ENCODE data around the gene GPC6.

GPC6 gene

DNA sequence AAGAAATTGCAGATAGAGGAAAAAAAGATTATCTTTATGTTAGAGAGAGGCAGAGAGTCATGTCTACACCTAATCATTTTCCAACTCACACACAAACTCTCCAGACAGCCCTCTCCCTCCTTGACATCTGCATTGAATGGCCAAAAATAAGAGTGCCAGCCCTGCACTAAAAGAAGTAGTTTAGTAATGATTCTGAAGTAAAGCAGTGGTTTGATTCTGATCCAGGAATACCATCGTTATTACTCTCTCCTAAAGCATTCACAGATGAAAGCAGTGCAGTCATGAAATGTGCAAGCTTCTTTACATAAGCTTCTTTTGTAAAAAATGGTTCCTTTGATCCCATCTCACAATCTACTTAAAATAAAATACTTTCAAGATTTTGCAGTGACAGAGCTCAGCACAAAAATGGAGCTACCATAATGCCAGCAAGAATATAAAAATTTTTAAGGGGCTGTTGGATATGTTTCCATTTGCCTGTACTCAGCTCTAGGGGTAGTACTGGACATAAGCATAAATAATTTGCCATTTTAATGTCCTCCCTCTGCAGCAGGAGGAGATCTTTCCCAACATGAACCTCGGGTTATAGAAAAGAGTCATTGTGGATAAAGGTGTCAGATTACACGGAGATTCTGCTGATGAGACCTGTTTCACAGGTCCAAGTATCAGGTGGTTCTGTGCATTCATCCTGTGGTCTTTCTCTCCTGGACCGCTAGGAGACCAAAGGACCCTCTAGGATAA lies 846.6 kb downstream of the GPC6 start:
- in situ Hi-C loops (cut with MboI; ENCODE audit: low sequenced_read_pairs): no loop called here

DNA sequence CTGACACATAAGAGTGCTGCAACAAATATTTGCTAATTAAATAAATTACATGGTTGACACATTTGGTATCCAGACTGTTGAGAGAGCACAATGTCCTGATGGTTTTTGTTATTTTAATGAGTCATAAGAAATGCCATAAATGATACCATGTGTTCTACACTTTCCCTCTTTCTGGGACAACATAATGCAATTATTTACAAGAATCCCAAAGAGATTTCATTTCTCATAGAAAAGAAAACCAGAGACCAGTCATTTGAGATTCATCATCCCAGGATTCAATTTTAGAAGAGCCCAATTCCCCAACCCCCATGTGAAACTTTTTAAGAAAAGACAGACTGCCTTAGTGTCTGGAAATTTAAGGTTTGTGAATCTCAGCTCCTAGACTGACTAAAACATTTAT lies 853.3 kb downstream of the GPC6 start:
- in situ Hi-C loops (cut with MboI; ENCODE audit: low sequenced_read_pairs): no loop called here

DNA sequence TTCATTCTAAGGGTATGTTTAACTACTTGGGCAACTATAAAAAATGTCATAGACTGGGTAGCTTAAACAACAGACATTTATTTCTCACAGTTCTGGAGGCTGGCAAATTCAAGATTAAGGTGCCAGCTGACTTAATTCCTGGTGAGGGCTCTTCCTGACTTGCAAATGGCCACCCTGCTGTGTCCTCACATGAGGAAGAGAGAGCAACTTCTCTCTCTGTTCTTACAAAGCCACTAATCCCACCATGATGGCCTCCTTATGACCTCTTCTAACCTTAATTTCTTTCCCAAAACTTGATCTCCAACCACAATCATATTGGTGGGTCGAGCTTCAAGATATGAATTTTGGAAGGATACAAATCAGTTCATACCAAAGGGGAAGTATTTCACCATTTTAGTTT lies 853.9 kb downstream of the GPC6 start:
- in situ Hi-C loops (cut with MboI; ENCODE audit: low sequenced_read_pairs): no loop called here

DNA sequence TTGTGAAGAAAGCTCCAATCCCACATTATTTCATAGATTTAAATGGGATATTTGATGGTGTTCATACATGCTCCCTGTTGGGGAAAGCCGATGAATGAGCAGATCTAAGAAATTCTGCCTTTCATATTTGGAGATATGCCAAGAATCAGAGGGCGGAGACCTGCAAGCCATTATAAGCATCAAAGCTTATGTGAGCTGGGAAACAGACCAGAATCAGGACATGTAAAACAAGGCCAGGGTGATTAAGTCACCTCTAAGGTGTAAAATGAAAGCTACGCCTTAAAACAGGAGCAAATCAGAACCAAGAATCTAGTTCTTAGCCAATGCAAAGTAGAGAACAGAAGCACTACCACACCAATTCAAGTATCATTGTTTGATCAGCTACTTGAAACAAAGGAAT lies 860.5 kb downstream of the GPC6 start:
- in situ Hi-C loops (cut with MboI; ENCODE audit: low sequenced_read_pairs): no loop called here

DNA sequence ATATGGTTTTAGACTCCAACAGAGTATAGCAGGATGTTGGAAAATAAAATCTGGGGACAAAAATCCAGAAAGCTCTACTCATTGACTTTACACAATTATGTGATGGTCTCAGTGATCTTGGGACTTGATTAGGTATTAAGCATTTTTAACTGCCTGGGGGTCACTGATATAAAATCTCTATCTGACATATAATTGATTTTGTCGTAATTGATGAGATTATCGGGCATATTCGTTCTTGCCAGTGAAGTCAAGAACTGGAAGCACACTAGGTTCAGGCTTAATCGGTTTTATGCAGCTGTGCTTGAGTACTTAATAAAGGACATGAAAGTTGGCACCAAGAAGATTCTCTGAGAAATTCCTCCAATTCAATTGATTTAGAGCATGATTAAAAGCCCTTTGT lies 862.1 kb downstream of the GPC6 start:
- in situ Hi-C loops (cut with MboI; ENCODE audit: low sequenced_read_pairs): no loop called here

DNA sequence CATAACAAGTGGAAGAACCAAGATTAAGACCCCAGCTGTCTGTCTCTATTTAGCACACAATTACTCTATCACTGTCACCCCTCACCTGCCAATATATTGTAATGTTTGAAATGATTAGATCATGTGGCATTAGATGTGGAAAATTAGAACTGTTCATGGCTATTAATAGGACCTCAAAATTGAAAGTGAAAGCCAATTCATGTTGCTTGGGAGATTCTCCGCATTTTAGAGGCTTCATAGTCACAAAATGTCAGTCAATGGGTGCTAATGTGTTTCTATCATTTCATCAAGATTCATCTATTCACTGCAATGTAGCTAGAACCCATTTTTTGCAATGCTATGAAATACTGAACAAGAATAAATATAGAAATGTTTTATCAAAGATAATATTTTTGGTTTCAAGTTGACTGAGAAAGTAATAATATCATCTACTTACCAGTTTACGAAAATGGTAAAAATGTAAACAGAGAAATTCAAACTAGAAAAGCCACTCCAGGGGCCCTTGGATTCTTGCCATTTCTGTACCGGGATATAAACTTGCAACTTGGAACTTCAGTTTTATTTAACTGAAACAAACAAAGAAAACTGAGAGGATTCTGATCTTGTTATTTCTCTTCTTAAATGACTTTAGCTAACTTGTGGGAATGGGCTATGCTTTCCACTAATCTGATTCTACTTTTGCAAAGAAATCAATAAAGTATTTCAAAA lies 864.3 kb downstream of the GPC6 start:
- in situ Hi-C loops (cut with MboI; ENCODE audit: low sequenced_read_pairs): no loop called here

DNA sequence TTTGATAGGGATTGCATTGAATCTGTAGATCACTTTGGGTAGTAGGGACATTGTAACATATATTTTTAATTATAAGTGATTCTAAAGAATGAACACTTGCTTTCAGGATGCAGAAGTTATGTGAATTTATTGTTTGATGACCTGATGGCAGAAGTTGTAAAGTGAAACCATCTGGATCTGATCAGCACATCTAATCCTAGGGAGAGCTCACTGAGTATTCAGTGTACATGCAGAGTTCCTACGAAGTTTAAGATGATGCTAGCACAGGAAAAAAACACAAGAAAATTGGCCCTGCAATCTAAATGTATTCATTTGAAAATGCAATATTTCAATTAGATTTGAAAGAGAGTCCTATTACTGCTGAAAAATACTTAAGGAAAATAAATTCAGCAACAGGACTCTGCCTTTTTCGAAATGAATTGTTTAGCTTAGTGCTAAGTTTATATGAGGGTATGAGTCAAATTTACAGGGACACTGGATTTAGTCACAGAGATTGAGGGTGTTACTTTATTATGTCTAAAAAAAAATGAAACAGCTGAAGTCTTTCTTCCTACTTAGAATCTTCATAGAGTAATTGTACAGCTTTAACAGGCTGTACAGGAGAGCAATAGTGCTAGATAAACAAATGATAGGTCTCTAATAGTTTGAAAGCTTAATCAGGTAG lies 867.2 kb downstream of the GPC6 start:
- in situ Hi-C loops (cut with MboI; ENCODE audit: low sequenced_read_pairs): no loop called here

DNA sequence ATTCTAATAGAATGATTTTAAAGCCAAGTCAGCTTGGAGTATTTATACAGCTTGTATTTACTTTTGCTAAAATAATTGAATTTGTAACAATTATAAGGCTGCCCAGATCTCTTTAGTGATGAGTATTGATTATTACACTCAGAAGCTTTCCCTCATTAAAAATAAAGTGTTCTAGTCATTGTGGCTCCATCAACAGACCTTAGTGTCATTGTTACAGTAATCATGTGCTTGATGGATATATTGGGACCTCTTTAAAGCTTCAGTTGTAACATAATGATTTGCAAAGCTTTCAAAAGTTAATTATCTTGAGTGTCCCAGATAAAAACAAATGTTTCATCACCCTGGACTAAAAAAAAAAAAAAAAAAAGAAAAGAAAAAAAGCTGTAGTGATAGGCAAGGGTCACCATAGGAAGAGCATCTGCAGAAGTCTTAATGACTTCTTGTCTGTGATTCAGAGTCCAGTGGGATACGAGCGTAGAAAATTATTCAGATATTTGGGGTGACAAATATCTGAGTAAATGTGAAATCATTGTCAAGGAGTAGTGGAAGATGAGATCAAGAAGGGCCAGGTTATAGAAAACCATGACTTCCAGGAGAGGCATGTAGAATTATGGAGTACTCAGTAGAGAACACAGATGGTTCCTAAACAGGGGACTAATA lies 883.2 kb downstream of the GPC6 start:
- in situ Hi-C loops (cut with MboI; ENCODE audit: low sequenced_read_pairs): no loop called here

DNA sequence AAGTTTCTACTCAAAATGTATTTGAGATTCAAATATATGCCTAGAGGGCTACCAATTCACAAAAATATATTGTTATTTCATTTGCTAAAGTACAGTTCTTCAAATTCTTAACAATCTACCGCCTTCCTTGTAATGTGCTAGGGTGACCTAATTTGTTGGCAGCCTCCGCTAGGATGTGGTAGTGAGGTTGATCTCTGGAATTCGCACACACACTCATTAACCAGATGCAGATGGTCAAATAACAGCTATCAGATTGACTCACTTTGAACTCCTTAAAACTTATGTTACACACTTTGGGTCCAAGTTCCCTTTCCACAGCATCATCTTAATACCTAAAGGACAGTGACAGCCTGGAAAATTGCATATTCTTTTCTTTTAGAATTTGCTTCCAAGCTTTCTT lies 885.6 kb downstream of the GPC6 start:
- in situ Hi-C loops (cut with MboI; ENCODE audit: low sequenced_read_pairs): no loop called here

DNA sequence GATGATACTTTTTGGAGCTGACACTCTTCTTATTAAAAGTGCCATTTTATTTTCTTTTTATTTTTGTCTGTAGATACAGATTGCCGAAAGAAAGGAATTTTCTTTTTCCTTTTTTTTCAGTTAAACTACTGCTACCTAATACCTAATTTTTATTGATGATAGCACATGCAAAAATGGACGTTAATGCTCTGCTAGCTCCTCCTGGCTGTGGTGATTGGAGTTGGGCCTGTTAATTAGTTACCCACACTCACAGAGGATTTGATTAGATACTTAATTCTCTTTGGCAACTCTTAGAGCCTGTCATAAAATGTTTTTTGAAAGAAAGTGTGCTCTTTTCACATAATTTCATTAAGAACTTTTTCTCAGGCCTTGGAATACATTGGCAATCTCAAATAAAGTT lies 886.1 kb downstream of the GPC6 start:
- in situ Hi-C loops (cut with MboI; ENCODE audit: low sequenced_read_pairs): no loop called here

DNA sequence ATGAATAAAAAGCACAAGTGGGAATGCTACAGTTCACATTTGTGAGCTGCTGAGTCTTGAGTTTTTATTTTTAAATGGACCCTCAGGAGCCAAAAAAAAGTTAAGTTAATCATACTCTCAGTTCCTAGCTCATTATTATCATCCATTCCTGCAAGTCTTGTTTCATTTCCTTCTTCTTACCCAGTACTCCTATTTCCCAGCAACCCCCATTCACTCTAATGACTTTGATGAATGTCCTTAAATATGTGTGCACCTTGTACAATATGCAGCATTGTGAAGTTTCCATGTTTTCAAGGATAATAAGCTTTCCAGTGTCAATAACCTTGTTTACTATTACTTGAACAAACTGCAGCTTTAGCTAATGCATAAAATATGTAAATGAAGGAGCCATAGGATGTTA lies 886.6 kb downstream of the GPC6 start:
- in situ Hi-C loops (cut with MboI; ENCODE audit: low sequenced_read_pairs): no loop called here

DNA sequence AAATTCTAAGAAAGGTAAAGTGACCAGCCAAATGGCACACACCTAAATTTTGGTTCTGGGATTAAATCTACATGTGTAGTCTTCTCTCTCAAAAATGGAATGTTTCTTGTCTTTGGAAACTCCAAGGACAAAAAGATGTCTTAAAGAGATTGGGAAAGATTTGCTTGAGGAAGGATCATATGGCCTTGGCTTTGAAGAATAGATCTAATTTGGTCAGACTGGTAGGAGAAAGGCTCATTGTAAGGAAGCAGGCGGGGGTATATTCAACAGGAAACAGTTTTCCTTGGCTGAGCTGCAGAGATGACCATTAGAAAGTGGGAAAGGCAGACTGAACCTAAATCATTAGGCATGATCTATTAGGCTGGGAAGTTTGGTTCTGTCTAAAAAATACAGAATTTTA lies 887.6 kb downstream of the GPC6 start:
- in situ Hi-C loops (cut with MboI; ENCODE audit: low sequenced_read_pairs): no loop called here

DNA sequence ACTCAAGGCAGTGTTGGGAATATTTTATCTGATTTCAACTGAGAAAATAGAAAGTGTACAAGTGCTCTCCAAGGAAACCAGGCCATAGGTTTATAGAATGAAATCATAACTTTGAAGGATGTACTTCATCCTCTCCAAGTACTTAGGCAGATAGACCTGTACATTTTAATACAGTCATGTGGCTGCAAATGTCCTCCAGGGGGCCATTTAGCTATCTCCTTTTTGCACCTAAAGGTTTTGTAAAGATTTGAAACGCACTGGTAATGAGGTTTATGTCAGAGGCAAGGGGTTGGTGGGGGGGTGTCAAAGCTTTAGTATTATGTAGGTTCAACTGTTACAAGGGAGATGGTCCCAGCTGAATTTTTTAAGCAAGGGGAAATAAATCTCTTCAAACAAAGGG lies 888.4 kb downstream of the GPC6 start:
- in situ Hi-C loops (cut with MboI; ENCODE audit: low sequenced_read_pairs): no loop called here

DNA sequence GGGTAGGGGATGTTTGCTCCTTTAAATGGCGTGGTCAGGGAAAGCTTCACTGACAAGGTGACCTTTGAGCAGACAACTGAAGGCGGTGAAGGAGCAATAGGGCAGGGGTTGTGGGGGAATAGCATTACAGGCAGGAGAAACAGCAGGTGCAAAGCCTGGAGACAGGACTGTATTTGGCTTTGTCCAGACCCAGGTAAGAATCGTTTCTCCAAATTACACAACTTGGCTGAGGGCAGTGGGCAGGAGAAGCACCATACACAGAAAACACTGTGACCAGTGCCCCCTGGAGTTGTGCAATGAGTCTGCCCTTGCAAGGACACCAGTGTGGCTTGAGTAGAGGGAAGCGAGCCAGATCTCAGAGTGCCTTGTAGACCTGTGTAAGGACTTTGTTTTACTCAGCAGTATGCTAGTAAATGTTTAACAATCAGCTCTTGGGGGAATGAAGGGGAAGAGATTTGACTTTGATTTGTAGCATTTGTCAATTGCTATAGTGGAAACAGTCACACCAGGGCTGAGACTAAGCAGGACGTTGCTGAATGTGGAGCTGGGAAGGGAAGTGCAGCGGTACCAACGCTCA lies 892.8 kb downstream of the GPC6 start:
- in situ Hi-C loops (cut with MboI; ENCODE audit: low sequenced_read_pairs): no loop called here

DNA sequence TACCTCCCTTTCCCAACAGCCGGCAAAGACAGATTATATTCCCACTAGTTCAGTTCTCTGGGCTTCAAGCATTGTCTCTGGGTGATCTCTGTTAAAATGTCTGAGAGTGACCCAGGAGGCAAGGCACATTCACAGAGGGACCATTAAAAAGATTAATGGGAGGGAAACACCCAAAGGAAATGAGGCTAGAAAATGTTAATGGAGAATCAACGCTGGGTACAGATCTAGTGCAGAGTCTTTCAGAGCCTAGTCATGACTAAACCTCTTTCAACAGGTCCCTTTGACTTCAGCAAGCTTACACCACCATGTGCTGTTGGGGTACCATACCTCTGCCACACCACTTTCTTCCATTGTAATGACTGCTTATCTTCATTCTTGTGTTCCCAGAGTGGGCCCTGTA lies 894.3 kb downstream of the GPC6 start:
- in situ Hi-C loops (cut with MboI; ENCODE audit: low sequenced_read_pairs): no loop called here

DNA sequence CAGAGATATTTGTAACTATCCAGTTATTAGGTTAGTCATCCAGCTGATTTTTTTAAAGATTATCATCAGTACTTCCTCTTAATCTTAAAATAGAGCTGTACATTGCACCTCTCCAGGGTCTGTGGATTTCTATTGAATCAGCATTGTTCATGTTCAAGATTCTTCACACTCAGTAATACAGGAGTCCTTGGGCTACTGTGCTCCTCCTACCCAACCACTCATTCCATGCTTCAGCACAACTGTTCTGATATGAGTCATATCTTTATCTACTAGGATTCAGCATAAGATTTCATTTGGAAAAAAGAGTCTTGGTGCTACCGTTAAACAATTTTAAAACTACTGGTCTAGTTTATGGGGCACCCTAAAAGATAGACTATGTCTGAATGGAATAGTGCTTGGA lies 895.1 kb downstream of the GPC6 start:
- in situ Hi-C loops (cut with MboI; ENCODE audit: low sequenced_read_pairs): no loop called here

DNA sequence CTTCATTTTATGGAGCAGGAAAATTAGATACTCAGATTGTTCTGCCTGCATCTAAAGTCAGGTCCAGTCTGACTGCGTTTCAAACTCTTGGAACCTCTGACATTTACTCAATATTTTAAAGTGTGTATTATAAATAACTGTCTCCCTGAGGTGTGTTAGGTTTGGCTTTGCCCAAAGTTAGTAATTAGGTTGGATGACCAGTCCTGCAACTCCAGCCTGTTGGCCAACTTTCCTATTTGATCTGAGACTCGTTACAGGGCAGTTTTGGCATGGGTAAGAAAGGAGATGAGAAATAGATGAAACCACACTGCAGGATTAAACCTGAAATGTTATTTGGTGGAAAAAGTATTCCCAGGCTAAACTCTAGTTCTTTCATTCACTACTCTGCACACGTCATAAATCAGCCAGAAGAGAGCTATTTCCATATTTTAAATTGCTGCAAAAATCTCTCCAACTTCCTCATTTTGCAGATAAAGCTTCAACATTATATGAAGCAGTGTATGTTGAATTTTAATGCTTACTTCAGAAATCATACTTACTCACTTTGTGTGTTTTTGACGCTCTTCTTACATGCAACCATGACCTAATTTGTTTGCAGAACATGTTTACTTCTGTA lies 895.8 kb downstream of the GPC6 start:
- in situ Hi-C loops (cut with MboI; ENCODE audit: low sequenced_read_pairs): no loop called here

DNA sequence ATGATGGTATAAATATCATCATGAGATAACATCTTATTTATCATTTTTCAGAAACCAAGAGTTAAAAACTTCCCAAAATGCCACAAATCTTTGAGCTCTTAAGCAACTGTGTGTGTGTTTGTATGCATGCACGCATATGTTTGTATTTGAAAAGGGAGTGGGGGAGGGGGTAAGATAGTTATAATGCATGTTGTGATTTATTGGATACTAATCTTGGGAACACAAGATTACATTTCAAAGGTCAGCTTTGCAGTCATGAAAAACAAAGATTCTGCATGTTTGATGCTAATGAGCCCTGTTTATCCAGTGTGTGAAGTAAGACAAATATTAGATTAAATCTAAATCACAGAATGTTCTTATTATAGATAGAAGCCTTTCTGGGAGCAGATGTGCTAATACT lies 897.0 kb downstream of the GPC6 start:
- in situ Hi-C loops (cut with MboI; ENCODE audit: low sequenced_read_pairs): no loop called here

DNA sequence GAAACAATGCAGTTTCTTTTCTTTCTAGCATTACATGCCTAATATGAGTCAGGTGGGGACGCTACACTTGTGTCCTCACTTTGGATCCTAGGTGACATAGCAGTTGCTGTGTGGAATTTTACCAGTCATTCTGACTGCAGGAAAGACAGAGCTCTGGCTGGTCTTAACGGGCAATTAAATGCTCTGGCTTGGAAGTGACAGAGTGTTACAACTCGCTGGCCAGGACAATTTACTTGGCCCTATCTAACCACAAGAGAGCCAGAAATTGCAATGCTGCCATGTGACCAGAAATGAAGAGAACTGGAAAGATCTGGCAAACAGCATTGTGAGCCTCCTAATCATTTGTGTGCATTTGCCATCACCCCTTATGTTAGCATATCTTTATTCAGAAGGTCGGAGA lies 901.8 kb downstream of the GPC6 start:
- in situ Hi-C loops (cut with MboI; ENCODE audit: low sequenced_read_pairs): no loop called here

DNA sequence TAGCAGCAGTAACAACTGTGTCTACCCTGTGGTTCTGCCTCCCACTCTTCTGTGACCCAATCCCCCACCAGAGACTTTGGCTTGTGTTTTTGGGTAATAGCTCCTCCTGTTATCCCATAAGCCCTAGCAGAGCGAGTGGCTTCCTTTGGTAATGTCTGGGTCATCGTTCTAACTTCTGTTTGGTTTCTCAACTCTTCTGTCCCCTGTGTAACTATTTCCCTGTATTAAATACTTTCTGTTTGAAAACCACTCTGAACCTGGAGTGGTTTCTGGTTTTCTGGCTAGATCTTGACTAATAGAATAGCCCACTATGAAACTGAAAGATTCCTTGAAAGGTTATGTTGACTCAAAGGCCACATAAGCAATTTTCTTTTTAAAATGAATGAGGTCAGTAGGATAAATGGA lies 902.9 kb downstream of the GPC6 start:
- in situ Hi-C loops (cut with MboI; ENCODE audit: low sequenced_read_pairs): no loop called here

DNA sequence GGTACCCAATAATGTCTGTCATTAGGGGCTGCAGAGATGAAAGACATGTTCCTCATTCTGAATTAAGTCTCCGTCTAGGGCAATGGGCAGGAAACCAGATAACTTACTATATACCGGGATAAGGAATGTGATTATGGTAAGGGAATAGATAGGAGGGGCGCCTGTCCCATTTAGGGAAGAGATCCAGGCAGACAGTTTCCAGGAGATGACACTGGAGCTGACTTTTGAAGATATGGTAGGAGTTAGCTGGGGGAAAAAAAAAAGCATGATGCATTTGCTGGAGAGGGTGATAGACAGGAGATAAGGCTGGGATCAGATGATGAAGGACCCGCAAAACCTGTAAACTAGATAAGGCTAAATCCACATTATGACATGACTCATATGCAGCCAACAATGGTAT lies 912.2 kb downstream of the GPC6 start:
- in situ Hi-C loops (cut with MboI; ENCODE audit: low sequenced_read_pairs): no loop called here

Measured in HL-60/S4 treated with phorbol 12-myristate 13-acetate at 8.2 ng/mL for 4 days and 3 days (cell line).